GM12892 (cell line): ENCODE data around the gene MYO1D.
A peak's percentile ranks its signal among the peaks of the same experiment; 100 is the strongest.

ENCODE experiments used
- DNase-seq: peaks from one replicate; pipeline ENCODE4 v3.0.0; 2011; ENCODE audit not compliant: insufficient read length
- FAIRE-seq: peaks from 2 replicates; lab custom pipeline; 2011; peaks lifted over from hg19 to GRCh38; lab: Jason Lieb, UNC
- POLR2A ChIP-seq: IDR thresholded peaks from 2 replicates; pipeline ENCODE4 v1.6.1; 2011; ENCODE audit warnings: low read depth, low read length, control low read depth
- POLR2AphosphoS5 ChIP-seq: IDR thresholded peaks from 2 replicates; pipeline ENCODE4 v1.6.1; 2011; ENCODE audit warnings: low read depth, low read length, control low read depth
- TAF1 ChIP-seq: IDR thresholded peaks from 2 replicates; pipeline ENCODE4 v1.6.1; 2011; ENCODE audit warnings: low read depth, mild to moderate bottlenecking, control low read depth, low read length, borderline replicate concordance

The MYO1D gene

DNA sequence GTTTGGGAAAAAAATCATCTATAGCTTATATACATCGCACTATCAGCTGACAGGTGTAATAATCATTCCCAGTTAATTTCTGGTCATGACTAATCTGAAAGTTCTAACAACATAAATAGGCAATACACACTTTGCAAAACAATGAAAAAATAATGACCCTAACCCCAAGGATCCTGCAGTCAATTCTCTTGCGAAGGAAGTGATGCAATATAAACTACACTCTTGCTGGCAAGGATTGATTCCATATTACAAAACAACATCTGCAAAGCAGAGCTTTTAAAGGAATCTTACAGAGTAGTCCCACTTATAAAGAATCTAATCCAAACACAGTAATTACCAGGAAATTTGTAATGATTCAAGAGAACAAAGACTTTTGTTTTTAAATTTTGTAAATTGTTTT is 73.4 kb downstream of the MYO1D start:
- FAIRE-seq (no peak), DNase-seq (no peak)
- TF ChIP-seq POLR2AphosphoS5: no peak

DNA sequence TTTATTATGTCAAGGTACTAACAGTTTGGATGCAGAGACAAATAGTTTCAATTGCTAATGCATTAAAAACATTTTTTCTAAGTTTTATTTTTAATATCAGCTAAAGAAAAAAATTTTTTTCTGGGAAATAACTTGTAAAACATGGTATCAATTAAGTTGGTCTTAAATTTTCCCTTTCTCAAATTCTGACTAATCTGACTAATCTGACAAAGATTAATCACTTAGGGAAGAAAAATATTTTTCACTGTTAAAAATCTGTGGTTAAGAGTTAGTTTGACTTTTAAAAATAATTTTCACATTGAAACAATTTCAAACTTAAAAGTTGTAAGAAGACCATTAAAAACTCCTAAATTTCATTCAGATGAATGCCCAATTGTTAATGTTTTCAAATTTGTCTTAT is 74.6 kb downstream of the MYO1D start:
- TF ChIP-seq POLR2AphosphoS5 (no peak), POLR2A (no peak), TAF1 (no peak)
- DNase-seq (no peak), FAIRE-seq (no peak)

DNA sequence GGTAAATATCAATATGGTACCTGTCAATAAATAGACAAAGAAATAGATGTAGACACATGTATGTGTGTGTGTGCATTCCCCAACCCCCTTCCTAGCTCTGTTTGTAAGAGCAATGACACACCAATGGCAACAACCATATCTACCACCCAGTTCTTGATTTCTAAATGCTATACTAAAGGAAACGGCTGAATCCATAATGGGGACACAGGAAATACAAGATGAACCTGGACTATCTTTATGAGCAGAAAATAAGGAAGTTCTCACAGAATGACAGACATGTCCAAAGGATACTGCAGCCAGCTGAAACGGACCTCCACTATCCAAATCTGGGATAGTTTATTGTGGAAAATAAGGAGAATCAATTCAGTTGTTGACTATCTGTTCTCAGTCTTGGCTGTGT is 75.3 kb downstream of the MYO1D start:
- FAIRE-seq: no peak
- DNase-seq: no peak
- no peak for TF ChIP-seq POLR2AphosphoS5

DNA sequence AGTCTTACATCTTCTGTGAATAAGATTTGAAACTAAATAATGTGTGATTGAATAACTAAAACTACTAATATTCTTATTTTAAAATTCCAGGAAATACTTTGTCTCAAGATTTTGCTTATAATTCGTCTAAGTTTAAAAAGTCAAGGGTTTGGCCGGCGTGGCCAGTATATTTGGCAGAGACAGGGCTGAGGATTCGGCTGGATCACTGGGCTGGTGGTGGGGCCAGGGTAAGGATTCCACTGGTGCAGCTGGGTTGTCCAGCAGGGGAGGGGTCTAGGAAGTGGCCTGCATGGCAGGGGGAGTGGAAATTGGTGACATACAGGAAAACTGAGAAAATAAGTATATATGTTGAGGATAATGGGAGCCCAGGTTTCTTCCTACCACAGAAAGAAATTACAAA is 75.7 kb downstream of the MYO1D start:
- FAIRE-seq: no peak
- DNase-seq: no peak
- TF ChIP-seq POLR2A (no peak), TAF1 (no peak), POLR2AphosphoS5 (no peak)

DNA sequence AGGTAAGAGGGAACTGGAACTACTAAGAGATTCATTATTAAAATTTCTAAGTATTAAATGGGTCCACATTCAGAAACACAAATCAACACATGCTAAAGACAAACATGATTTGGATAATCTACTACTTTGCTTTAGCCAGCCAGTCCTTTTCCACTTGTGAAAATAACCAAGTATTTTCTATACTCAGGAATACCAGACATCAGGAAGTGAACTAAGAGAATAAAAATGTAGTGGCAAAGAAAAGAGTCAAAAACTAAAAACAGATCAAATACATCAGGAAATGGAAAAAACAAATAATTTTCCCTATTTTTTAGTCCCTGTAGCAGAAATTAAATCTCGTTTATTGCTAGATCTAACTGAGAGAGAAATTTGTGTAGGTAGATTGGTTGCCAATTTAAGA is 78.0 kb downstream of the MYO1D start:
- no peak for DNase-seq
- no peak for TF ChIP-seq POLR2A
- no peak for TF ChIP-seq TAF1
- TF ChIP-seq POLR2AphosphoS5: no peak
- FAIRE-seq: no peak

DNA sequence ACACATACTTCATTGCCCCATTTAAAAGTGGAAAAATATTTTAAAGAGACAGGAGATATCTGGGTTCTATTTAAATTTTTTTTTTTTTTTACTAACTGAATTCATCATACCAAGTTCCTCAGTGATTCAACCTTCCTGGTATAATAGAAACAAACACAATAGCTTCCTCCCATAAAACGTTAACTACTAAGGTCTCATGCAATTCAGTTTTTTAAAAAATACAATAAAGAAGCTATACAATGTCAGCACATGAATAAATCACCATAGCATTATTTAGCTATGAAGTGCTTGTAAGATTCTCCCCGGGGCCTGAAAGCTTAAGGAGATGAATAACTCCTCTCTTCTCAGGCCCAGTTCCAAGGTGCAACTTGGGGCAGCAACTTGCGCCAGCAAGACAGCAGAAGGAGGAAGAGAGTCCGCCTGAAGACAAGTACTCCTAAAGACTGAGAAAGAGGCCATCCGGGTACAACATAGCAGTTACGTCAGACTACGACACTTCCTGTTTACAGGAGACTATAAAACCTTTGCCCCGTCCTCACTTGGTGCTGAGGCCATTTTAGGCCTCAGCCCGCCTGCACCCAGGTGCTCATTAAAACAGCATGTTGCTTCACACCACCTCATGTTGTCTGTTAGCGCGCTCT is 81.5 kb downstream of the MYO1D start:
- TF ChIP-seq TAF1: no peak
- TF ChIP-seq POLR2AphosphoS5: no peak
- TF ChIP-seq POLR2A: no peak
- FAIRE-seq: no peak
- DNase-seq: no peak

DNA sequence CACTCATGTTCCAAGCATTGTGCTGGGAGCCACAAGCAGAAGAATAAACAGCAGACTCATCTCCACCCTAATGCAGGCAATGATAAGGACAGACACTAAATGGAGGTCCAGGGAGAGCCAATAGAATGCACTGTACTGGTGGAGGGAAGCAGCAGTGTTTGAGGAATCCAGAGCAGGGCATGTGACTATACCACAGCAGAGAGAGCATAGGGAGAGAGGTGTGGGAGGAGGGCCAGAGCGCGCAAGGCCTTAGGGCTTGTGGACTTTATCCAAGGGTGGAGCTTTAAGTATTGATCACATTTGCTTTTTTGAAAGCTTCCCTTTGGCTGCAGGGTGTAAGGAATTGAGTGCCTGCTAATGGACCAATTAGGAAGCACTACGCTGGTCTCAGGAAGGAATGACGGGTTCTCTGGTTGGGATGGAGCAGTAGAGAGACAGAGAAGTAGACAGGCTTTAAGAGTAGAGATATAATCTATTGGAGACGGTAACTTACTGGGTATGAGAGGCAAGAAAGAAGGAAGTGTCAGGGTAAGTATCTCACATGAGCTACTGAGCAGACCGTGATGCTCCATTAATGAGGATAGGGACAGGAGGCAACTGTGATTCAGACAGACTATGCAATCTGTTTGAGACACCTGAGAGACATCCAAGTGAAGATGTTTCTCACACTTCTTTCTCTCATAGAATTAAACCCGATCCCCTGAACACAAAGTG is 82.2 kb downstream of the MYO1D start:
- TF ChIP-seq TAF1 (no peak), POLR2A (no peak)
- DNase-seq (no peak), FAIRE-seq (no peak)

DNA sequence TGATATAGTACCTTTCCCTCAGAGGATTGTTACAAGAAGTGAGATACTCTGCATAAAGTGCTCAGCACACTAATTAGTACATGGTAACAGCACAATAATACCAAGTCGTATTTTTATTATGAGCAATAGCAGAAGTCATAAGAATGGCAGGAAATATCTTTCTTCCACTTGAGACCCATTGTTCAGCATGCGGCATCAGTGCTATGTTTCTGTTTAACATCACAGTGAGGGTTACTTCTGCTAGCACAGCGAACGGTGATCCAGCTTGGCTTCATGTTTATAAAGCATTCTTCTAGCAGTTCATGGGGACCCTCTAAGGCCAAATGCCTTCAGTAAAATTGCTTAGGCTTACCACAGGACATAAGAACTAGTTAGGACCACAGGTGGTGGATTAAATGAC is 83.1 kb downstream of the MYO1D start:
- no peak for DNase-seq
- no peak for FAIRE-seq
- TF ChIP-seq POLR2A: no peak
- no peak for TF ChIP-seq POLR2AphosphoS5

DNA sequence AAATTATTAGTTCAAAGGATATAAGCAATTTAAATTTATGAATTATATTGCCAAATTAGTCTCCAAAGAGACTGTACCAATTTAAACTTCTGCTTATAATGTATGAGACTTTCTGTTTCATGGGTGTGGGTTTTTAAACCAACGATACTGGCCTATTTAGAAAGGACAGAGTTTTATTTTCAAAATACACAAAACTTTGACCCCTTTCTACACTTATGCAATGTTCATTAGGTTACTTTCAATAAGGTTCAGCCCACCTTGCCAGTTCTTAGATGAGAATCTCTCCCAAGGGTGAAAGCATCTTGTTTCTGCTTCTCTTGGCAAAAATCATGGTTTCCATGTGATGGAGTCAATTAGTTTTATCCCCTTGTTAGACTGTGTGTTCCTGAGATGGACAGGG is 84.7 kb downstream of the MYO1D start:
- DNase-seq: no peak
- FAIRE-seq: no peak
- TF ChIP-seq POLR2A (no peak), TAF1 (no peak), POLR2AphosphoS5 (no peak)

DNA sequence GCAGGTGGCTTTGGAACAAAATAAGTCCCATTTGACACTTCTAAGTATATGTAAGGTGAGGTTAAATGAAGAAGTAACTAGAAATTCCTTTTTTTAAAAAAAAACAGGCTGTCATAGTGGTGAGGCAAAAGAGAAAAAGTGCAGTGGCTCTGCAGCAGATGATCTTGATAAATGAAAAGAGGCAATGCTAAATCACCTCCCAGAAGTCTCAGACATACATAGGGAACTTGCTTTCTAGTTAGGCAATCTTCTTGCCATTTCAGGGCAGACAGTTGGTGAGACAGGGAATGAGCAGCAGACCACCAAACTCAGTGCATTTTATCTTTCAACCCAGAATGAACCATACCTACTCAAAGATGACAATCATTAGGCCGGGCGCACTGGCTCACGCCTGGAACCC is 90.8 kb downstream of the MYO1D start:
- TF ChIP-seq POLR2AphosphoS5 (no peak), POLR2A (no peak)
- DNase-seq (no peak), FAIRE-seq (no peak)

DNA sequence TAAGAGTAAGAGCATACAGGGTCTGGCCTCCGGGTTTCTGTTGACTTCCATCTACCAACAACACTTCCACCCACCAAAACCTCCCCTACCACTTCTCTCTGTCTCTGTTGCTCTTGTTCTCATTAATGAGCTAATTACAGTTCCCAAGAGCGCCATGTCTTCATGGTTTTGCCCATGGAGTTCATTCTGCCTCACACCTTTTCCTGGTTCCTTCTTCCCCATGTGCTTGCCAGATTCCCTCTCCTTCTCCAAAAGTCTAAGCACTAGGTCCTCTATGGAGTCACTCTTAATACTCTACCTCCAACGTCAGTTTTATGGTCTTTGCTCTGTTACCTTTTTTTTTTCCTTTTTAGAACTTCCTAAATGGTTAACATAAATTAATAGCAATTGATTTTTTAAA is 92.8 kb downstream of the MYO1D start:
- FAIRE-seq: peak; percentile 27
- DNase-seq: no peak
- TF ChIP-seq POLR2A: no peak
- TF ChIP-seq POLR2AphosphoS5: no peak
- no peak for TF ChIP-seq TAF1

DNA sequence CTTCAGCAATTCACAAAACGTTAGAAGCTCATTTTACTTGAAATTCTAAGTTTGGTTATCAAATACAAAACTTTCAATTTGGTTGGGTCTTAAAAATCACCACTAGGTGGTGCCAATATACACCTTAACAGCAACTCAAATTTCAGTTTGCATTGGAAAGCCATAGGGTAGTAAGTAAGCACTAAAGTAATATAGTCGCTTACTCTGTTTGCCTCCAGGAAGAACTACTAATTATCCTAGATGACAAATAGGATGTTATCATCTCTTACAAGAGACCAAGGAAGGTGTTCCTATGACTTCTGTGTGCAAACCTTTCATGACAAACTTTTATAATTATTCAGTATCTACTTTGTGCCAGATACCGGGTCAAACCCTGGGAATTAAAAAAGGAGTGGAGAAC is 93.3 kb downstream of the MYO1D start:
- TF ChIP-seq POLR2AphosphoS5: no peak
- TF ChIP-seq POLR2A: no peak
- TF ChIP-seq TAF1: no peak
- DNase-seq (no peak), FAIRE-seq (peak; percentile 84)

DNA sequence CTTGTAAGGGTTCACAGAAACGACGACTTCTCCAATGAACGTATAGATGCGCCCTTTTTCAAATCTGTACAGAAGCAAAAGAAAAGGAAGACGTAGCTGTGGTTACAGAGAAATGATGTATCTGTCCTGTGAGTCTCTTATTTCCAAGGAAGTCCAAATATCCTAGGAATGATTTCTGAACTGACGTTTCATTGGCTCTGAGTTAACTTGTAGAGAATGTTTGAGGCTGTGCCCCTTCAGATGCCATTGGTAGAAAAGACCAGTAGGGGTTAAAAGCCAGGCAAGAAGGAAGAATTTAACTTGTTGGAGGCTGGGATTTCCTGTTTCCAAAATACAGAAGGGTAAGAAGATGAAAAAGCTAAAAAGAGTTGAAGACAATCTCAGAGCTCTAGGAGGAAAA is 96.2 kb downstream of the MYO1D start:
- no peak for FAIRE-seq
- no peak for TF ChIP-seq POLR2AphosphoS5
- no peak for TF ChIP-seq POLR2A
- no peak for TF ChIP-seq TAF1

More for the DNA sequence above, 96.2 kb downstream of the MYO1D start:
- DNase-seq: no peak
